A673 (cell line): Measurements from ENCODE around the gene NXPH3. TPM values are rescaled to one million over a fixed set of nuclear protein-coding genes. Genes with fewer than 3 reads are reported as not detected.

Experiments used
- BruUV-seq: library from RNA; stranded (reverse); fragments of 400-500 nt; replicated peaks from 2 replicates; lab custom pipeline; 2021; lab: Mats Ljungman, UMichigan
- CTCF ChIA-PET: fragments of 300-600 bp; sonication (Branson Sonifier 250); formaldehyde crosslinking; loops from one replicate; lab custom pipeline; 2022; ENCODE audit warnings: antibody characterized with exemption; lab: Charles Lee
- POLR2A ChIA-PET: fragments of 300-600 bp; sonication (Branson Sonifier 250); formaldehyde crosslinking; loops from one replicate; lab custom pipeline; 2022; ENCODE audit warnings: antibody characterized with exemption; ENCODE audit not compliant: low non-redundant PET; lab: Charles Lee
- DNase-seq: peaks from one replicate; pipeline ENCODE4 v3.0.0-alpha.2; 2015; ENCODE audit warnings: low spot score
- H3K27ac ChIP-seq: fragments of 200-600 bp; sonication (generic); 2 replicates; pipeline ENCODE4 v1.5.1; 2016; ENCODE audit warnings: mixed run types, low read depth, mild to moderate bottlenecking, mixed read lengths, antibody characterized with exemption, low read length; ENCODE audit not compliant: poor library complexity, severe bottlenecking
- H3K27me3 ChIP-seq: fragments of 200-600 bp; sonication (generic); replicated peaks from 2 replicates; pipeline ENCODE4 v1.6.1; 2017; ENCODE audit warnings: mixed run types, low read depth, mild to moderate bottlenecking, mixed read lengths, antibody characterized with exemption, low read length; ENCODE audit not compliant: insufficient read depth, poor library complexity
- H3K36me3 ChIP-seq: fragments of 200-600 bp; sonication (generic); 2 replicates; pipeline ENCODE4 v1.6.1; 2016; ENCODE audit warnings: mixed run types, mild to moderate bottlenecking, mixed read lengths, antibody characterized with exemption, low read length; ENCODE audit not compliant: insufficient read depth, poor library complexity, severe bottlenecking
- H3K4me1 ChIP-seq: fragments of 200-600 bp; sonication (generic); 2 replicates; pipeline ENCODE4 v1.6.1; 2017; ENCODE audit warnings: mixed run types, mild to moderate bottlenecking, mixed read lengths, antibody characterized with exemption, low read length; ENCODE audit not compliant: insufficient read depth, poor library complexity, severe bottlenecking
- H3K4me3 ChIP-seq: fragments of 200-600 bp; sonication (generic); 2 replicates; pipeline ENCODE4 v1.5.1; 2016; ENCODE audit warnings: low read depth, mixed run types, mild to moderate bottlenecking, mixed read lengths, low read length; ENCODE audit not compliant: poor library complexity, severe bottlenecking
- H3K9me3 ChIP-seq: fragments of 200-600 bp; sonication (generic); 2 replicates; pipeline ENCODE4 v1.6.1; 2016; ENCODE audit warnings: mixed run types, low read depth, mild to moderate bottlenecking, mixed read lengths, antibody characterized with exemption, low read length; ENCODE audit not compliant: poor library complexity, severe bottlenecking
- EZH2 ChIP-seq: fragments of 200-600 bp; sonication (generic); IDR thresholded peaks from 2 replicates; pipeline ENCODE4 v1.6.1; 2017; ENCODE audit warnings: borderline replicate concordance, low read depth, mild to moderate bottlenecking, mixed read lengths, antibody characterized with exemption, low read length; ENCODE audit not compliant: poor library complexity, severe bottlenecking
- intact Hi-C: fragments of 100-400 bp; cut with micrococcal nuclease; formaldehyde crosslinking; loops from one replicate; pipeline ENCODE4 v1.10.0; 2022; ENCODE audit not compliant: unreplicated experiment
- total RNA-seq: library from RNA; stranded (reverse); gene quantifications from 2 replicates; pipeline ENCODE4 v1.2.3, GENCODE V29; 2021
- TF ChIP-seq, protein P1 (sequence below): fragments of 300-800, 200-600 bp; sonication (generic); conservative IDR thresholded peaks from 2 replicates; pipeline ENCODE4 v1.5.1; 2017; ENCODE audit warnings: low read depth, mild to moderate bottlenecking, antibody characterized with exemption, low read length, moderate library complexity, mixed read lengths

Gene NXPH3
- total RNA-seq, 1 experiment from 2014 or later, result 0.21 TPM

DNA sequence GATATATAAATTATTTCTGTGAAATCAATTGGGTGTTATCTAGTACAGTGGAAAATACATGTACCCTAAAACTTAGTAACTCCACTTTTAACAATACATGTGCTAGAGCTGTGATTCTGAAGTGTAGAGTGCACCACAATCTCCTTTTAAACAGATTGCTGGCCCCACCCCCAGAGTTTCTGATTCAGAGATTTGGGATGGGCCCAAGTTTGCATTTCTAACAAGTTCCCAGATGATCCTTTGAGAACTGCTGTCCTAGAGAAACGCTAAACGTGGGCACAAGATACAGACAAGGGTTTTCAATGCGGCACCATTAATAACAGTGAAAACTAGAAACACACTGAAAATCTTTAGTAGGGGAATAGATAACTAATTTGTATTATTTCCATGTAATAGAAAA is 49.2 kb downstream of the NXPH3 start:
- POLR2A ChIA-PET, result no interaction called here
- TF ChIP-seq, protein P1, sequence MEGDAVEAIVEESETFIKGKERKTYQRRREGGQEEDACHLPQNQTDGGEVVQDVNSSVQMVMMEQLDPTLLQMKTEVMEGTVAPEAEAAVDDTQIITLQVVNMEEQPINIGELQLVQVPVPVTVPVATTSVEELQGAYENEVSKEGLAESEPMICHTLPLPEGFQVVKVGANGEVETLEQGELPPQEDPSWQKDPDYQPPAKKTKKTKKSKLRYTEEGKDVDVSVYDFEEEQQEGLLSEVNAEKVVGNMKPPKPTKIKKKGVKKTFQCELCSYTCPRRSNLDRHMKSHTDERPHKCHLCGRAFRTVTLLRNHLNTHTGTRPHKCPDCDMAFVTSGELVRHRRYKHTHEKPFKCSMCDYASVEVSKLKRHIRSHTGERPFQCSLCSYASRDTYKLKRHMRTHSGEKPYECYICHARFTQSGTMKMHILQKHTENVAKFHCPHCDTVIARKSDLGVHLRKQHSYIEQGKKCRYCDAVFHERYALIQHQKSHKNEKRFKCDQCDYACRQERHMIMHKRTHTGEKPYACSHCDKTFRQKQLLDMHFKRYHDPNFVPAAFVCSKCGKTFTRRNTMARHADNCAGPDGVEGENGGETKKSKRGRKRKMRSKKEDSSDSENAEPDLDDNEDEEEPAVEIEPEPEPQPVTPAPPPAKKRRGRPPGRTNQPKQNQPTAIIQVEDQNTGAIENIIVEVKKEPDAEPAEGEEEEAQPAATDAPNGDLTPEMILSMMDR, result no peak
- TF ChIP-seq EZH2, result no peak
- BruUV-seq, result no TSS peak
- CTCF ChIA-PET, result interaction anchor here (0.6 kb wide), 1 partner anchor 287 kb away, joined by 3 read pairs; no protein-coding TSS in a partner anchor
- no peak for DNase-seq
- Histone ChIP-seq H3K27me3 (no peaks in the 10 kb centered on the region), H3K9me3 (no peaks in the 10 kb centered on the region), H3K27ac (no peak overlapping the region), H3K4me1 (peaks cover 12% of the 10 kb centered on the region), H3K4me3 (no peak overlapping the region), H3K36me3 (peaks cover 11% of the 10 kb centered on the region)
- intact Hi-C loops, result no loop called here

DNA sequence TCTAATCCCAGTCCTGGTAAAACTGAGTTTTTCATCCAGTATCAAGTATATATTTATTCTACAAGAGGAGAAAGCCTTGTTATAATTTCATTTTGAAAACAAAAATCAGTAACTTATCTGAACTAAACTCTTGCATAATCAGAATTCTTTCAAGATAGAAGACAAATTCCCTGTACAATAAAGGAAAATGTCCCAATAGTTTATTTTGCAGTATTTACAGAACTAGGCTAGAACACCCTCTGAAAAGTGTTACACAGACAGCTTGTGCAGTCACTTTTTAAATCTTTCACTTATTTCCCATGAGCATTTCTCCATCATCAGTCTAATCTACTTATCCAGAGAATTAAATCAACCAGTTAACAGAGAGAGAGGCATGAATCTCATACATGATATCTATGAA is 53.8 kb downstream of the NXPH3 start:
- Histone ChIP-seq H3K27me3 (no peaks in the 10 kb centered on the region), H3K4me1 (peaks cover 19% of the 10 kb centered on the region), H3K27ac (no peak overlapping the region), H3K36me3 (no peaks in the 10 kb centered on the region), H3K4me3 (no peak overlapping the region), H3K9me3 (no peaks in the 10 kb centered on the region)
- CTCF ChIA-PET, result no interaction called here
- no TSS peak for BruUV-seq
- POLR2A ChIA-PET, result no interaction called here
- no peak for DNase-seq
- intact Hi-C loops, result no loop called here
- TF ChIP-seq, protein P1, result no peak
- no peak for TF ChIP-seq EZH2

DNA sequence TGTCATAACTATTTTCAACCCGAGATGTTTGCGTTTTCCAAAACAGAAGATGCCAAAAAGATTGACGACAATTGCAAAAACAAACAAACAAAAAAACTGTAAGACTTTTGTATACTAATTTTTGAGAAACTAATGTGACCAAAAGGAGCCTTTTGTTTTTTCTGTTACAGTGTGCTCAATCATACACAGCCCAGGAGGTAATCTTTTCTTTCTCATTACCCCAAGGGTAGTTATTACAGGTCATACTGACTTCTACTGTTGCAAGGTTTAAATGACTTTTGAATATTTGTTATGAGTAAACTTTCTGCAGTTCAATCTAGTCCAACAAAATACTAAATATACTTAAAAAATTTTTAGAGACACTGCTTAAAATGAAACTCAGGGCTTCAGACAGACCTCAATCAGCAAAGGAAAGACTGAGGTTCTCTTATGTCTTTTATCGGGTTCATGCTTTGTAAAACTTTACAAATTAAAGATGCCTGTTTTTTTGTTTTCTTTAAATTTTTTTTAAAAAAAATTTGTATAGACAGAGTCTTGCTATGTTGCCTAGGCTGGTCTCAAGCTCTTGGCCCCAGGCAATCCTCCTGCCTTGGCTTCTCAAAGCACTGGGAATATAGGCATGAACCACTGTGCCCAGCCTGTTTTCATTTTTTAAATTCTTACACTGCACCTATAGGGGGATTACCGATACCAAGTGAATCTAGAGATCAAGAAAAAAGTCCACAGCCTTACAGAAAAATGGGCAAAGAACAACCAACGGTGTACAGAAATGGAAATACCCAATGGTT is 54.6 kb downstream of the NXPH3 start:
- POLR2A ChIA-PET, result no interaction called here
- CTCF ChIA-PET, result no interaction called here

More for the DNA sequence above, 54.6 kb downstream of the NXPH3 start:
- no TSS peak for BruUV-seq
- peaks cover 17% of the 10 kb centered on the region for H3K4me1 ChIP-seq
- no peak overlapping the region for H3K4me3 ChIP-seq
- H3K27ac ChIP-seq, result no peak overlapping the region
- no peaks in the 10 kb centered on the region for H3K9me3 ChIP-seq
- no peak for DNase-seq
- H3K36me3 ChIP-seq, result no peaks in the 10 kb centered on the region
- intact Hi-C loops, result no loop called here
- TF ChIP-seq EZH2, result no peak
- TF ChIP-seq, protein P1, result no peak
- H3K27me3 ChIP-seq, result no peaks in the 10 kb centered on the region
